IPS-18a (cell line): ENCODE data around the gene CD70.
"Not testable (repeated sequence)": the region's sequence is repeated elsewhere in the genome, so short reads cannot be mapped to it uniquely, and the experiment has no call there.

Source experiments
- H3K27ac ChIP-seq: one replicate; pipeline ENCODE4 v1.5.1; 2013; ENCODE audit warnings: low read length
- H3K27me3 ChIP-seq: one replicate; pipeline ENCODE4 v1.6.1; 2013; ENCODE audit warnings: mild to moderate bottlenecking, low read length; ENCODE audit not compliant: control insufficient read depth, insufficient read depth
- H3K36me3 ChIP-seq: one replicate; pipeline ENCODE4 v1.6.1; 2013; ENCODE audit warnings: low read depth, low read length; ENCODE audit not compliant: control insufficient read depth
- H3K4me1 ChIP-seq: one replicate; pipeline ENCODE4 v1.6.1; 2013; ENCODE audit warnings: low read depth, low read length; ENCODE audit not compliant: control insufficient read depth
- H3K4me3 ChIP-seq: one replicate; pipeline ENCODE4 v1.5.1; 2013; ENCODE audit warnings: low read length
- H3K9ac ChIP-seq: one replicate; pipeline ENCODE4 v1.6.1; 2013; ENCODE audit warnings: mild to moderate bottlenecking, low read length, moderate library complexity
- H3K9me3 ChIP-seq: one replicate; pipeline ENCODE4 v1.6.1; 2013; ENCODE audit warnings: low read depth, low read length; ENCODE audit not compliant: control insufficient read depth

Gene CD70, protein sequence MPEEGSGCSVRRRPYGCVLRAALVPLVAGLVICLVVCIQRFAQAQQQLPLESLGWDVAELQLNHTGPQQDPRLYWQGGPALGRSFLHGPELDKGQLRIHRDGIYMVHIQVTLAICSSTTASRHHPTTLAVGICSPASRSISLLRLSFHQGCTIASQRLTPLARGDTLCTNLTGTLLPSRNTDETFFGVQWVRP

DNA sequence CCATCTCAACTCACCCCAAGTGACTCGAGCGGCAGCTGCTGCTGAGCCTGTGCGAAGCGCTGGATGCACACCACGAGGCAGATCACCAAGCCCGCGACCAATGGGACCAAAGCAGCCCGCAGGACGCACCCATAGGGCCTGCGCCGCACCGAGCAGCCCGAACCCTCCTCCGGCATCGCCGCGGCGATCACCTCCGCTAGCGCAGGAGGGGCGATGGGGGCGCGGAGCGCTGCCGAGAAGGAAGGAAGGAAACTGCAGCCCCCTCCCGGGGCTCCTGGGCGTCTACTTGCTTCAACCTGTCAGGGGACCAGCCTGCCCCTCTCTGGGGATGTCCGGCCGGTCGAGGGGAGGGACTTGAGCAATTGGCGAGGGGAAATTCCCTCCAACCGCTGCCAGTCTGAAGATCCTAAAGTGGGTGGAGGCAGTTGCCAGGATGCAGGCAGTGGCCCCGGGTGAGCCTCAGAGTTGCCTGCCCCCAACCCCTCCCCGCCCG, at the start of gene CD70:
Gene CD70 (minus strand): TSS at position 324 of the 493 bp plus-strand sequence. CDS start 148 bp downstream, at position 176.
- H3K36me3 ChIP-seq, result no peaks in the 10 kb centered on the region
- H3K27ac ChIP-seq, result no peak within 1 kb of the TSS
- peaks cover 77% of the 10 kb centered on the region for H3K27me3 ChIP-seq
- H3K4me1 ChIP-seq, result peaks cover 19% of the 10 kb centered on the region
- peak within 1 kb of the TSS; percentile 15 for H3K9ac ChIP-seq
- no peaks in the 10 kb centered on the region for H3K9me3 ChIP-seq
- H3K4me3 ChIP-seq, result peak within 1 kb of the TSS; percentile 59

DNA sequence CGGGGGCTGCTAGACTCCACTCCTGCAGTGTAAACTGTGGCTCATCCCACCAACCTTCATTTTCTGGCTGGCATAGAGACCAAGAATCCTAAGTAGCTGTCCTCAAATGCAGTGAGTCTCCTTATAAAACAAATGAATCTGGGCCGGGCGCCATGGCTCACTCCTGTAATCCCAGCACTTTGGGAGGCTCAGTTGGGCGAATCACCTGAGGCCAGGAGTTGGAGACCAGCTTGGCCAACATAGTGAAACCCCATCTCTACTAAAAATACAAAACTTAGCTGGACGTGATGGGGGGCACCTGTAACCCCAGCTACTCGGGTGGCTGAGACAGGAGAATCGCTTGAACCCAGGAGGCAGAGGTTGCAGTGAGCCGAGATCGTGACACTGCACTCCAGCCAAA, 49.4 kb upstream of the CD70 start:
- H3K36me3 ChIP-seq, H3K4me3 ChIP-seq, H3K9ac ChIP-seq, H3K9me3 ChIP-seq, H3K27ac ChIP-seq, H3K27me3 ChIP-seq, H3K4me1 ChIP-seq: not testable (repeated sequence)

DNA sequence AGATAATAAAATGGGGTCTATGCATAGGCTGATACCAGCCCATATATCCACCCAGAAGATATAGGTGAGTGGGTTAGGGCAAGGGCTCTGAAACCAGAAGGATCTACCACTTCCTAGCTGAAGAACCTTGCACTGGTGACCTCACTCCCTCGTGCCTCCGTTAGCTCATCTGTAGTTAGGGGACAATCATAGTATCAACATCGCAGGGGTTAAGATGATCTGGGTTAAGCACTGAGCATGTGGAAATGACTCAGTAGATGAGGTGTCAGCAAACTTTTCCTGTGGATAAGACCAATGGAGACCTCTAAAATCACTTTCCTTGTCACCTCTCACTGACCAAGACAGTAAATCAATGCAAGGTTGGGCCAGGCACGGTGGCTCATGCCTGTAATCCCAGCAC, 48.5 kb upstream of the CD70 start:
- Histone ChIP-seq H3K36me3 (no peaks in the 10 kb centered on the region), H3K4me1 (no peaks in the 10 kb centered on the region), H3K9me3 (no peaks in the 10 kb centered on the region), H3K27ac (no peak overlapping the region), H3K4me3 (no peak overlapping the region), H3K9ac (no peak overlapping the region), H3K27me3 (no peaks in the 10 kb centered on the region)

DNA sequence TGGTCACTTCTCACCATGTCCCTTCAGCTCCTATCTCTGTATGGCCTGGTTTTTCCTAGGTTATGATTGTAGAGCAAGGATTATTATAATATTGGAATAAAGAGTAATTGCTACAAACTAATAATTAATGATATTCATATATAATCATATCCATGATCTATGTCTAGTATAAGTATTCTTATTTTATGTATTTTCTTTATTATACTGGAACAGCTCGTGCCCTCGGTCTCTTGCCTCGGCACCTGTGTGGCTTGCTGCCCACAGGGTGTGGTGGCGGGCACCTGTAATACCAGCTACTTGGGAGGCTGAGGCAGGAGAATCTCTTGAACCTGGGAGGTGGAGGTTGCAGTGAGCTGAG, 42.5 kb upstream of the CD70 start:
- H3K9ac ChIP-seq, H3K4me1 ChIP-seq, H3K9me3 ChIP-seq, H3K27ac ChIP-seq, H3K36me3 ChIP-seq, H3K27me3 ChIP-seq, H3K4me3 ChIP-seq: not testable (repeated sequence)

DNA sequence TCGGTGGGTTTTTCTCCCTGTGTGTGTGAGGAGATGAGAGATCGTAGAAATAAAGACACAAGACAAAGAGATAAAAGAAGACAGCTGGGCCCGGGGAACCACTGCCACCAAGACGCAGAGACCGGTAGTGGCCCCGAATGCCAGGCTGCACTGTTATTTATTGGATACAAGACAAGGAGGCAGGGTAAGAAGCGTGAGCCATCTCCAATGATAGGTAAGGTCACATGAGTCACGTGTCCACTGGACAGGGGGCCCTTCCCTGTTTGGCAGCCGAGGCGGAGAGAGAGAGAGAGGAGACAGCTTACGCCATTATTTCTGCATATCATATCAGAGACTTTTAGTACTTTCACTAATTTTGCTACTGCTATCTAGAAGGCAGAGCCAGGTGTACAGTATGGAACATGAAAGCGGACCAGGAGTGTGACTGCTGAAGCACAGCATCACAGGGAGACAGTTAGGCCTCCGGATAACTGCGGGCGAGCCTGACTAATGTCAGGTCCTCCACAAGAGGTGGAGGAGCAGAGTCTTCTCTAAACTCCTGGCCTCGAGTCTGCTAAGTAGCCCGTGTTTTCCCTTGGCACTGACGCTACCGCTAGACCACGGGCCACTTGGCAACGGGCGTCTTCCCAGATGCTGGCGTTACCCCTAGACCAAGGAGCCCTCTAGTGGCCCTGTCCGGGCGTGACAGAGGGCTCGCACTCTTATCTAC, 42.0 kb upstream of the CD70 start:
- not testable (repeated sequence) for H3K9me3 ChIP-seq, H3K36me3 ChIP-seq, H3K27me3 ChIP-seq, H3K4me1 ChIP-seq, H3K27ac ChIP-seq, H3K4me3 ChIP-seq, H3K9ac ChIP-seq

DNA sequence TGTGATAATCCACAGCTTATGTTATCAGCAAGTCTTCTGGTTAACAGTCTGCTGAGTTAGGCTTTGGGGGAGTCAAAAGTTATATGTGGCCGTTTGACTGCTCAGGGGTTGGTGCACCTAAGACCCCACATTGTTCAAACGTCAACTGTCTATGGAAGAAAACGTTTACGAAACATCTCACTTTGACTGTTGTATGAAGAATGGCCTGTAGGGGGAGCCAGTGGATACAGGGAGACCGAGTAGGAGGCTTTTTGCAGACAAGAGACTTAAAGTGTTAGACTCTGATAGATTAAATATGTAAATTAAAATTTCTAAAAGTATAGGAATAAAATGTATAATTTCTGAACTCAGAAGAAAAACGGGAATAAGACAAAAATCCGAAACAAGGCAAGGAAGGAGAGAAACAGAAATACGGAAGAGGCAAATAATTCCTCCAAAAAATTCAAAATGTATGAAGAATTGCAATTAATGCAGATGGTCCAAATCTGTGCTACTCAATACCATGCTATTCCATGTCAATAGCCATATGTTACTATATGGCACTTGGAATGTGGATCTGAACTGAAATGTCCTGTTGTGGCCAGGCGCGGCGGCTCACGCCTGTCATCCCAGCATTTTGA, 41.2 kb upstream of the CD70 start:
- no peak overlapping the region for H3K27ac ChIP-seq
- no peaks in the 10 kb centered on the region for H3K4me1 ChIP-seq
- H3K36me3 ChIP-seq, result no peaks in the 10 kb centered on the region
- no peak overlapping the region for H3K9ac ChIP-seq
- H3K9me3 ChIP-seq, result no peaks in the 10 kb centered on the region
- no peak overlapping the region for H3K4me3 ChIP-seq
- H3K27me3 ChIP-seq, result peaks cover 7% of the 10 kb centered on the region

DNA sequence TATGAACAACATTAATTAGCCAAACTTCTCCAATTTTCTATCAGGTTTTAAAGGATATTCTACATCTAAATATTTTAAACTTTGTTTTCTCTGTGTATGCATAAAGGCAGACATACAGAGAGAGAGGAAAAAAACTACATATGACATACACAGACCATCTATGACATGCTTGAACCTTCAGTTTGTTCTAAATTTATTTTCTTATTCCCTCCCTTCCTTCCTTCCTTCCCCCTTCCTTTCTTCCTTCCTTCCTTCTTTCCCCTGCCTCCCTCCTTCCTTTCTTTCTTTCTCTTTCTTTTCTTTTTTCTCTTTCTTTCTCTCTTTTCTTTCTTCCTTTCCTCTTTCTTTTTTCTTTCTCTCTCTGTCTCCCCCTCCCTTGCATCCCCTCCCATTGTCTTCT, 35.8 kb upstream of the CD70 start:
- no peaks in the 10 kb centered on the region for H3K27me3 ChIP-seq
- H3K9me3 ChIP-seq, result peaks cover 10% of the 10 kb centered on the region

DNA sequence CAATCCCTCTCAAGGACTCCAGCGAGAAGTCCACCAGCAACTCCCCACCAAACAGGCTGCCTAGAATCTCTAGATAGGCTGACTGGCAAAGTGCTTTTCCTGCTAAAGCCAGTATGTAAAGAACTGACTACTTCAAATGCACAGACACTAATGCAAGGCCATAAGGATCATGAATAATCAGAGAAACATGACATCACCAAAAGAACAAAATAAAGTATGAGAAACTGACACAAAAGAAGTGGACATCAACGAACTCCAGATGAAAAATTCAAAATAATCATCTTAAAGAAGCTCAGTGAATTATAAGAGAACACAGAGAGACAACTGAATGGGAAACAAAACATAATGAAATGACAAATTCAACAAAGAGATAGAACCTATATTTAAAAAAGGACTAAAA, 26.4 kb upstream of the CD70 start:
- Histone ChIP-seq H3K4me3 (no peak overlapping the region), H3K4me1 (no peaks in the 10 kb centered on the region), H3K9ac (no peak overlapping the region), H3K9me3 (no peaks in the 10 kb centered on the region), H3K27me3 (no peaks in the 10 kb centered on the region), H3K36me3 (no peaks in the 10 kb centered on the region), H3K27ac (no peak overlapping the region)

More for the DNA sequence above, 35.8 kb upstream of the CD70 start:
- no peak overlapping the region for H3K4me3 ChIP-seq
- no peaks in the 10 kb centered on the region for H3K36me3 ChIP-seq
- no peaks in the 10 kb centered on the region for H3K4me1 ChIP-seq
- no peak overlapping the region for H3K27ac ChIP-seq
- H3K9ac ChIP-seq, result no peak overlapping the region

DNA sequence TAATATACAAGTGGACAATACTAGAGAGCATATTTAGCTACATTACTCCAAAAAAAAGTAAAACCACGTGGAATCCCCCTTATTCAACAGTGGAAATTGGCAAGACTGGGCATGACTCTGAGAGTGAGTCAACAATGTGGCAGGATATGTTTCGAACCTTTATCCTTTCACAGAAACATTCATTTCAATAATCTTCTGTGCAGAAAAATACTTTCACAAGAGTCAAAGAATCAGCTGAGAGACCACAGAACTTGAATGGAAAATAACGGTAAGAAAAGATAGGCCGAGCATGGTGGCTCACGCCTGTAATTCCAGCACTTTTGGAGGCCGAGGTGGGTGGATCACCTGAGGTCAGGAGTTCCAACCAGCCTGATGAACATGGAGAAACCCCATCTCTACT, 25.1 kb upstream of the CD70 start:
- no peak overlapping the region for H3K4me3 ChIP-seq
- no peaks in the 10 kb centered on the region for H3K36me3 ChIP-seq
- H3K9me3 ChIP-seq, result no peaks in the 10 kb centered on the region
- H3K4me1 ChIP-seq, result no peaks in the 10 kb centered on the region
- no peaks in the 10 kb centered on the region for H3K27me3 ChIP-seq
- no peak overlapping the region for H3K27ac ChIP-seq
- H3K9ac ChIP-seq, result no peak overlapping the region

DNA sequence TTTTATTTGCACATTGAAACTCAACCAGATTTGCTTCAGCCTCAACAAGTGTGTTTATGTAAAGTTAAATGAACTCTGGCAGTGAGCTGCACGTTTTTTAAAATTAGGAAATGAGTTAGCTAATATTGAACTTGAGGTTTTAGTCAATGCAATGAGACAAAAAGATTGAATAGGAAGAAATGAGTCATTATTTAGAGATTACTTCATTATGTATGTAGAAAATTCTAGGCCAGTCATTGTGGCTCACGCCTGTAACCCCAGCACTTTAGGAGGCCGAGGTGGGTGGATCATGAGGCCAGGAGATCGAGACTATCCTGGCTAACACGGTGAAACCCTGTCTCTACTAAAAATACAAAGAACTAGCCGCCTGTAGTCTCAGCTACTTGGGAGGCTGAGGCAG, 22.8 kb upstream of the CD70 start:
- no peaks in the 10 kb centered on the region for H3K4me1 ChIP-seq
- no peaks in the 10 kb centered on the region for H3K27me3 ChIP-seq
- H3K36me3 ChIP-seq, result no peaks in the 10 kb centered on the region
- no peak overlapping the region for H3K9ac ChIP-seq
- H3K27ac ChIP-seq, result no peak overlapping the region
- no peak overlapping the region for H3K4me3 ChIP-seq
- no peaks in the 10 kb centered on the region for H3K9me3 ChIP-seq

DNA sequence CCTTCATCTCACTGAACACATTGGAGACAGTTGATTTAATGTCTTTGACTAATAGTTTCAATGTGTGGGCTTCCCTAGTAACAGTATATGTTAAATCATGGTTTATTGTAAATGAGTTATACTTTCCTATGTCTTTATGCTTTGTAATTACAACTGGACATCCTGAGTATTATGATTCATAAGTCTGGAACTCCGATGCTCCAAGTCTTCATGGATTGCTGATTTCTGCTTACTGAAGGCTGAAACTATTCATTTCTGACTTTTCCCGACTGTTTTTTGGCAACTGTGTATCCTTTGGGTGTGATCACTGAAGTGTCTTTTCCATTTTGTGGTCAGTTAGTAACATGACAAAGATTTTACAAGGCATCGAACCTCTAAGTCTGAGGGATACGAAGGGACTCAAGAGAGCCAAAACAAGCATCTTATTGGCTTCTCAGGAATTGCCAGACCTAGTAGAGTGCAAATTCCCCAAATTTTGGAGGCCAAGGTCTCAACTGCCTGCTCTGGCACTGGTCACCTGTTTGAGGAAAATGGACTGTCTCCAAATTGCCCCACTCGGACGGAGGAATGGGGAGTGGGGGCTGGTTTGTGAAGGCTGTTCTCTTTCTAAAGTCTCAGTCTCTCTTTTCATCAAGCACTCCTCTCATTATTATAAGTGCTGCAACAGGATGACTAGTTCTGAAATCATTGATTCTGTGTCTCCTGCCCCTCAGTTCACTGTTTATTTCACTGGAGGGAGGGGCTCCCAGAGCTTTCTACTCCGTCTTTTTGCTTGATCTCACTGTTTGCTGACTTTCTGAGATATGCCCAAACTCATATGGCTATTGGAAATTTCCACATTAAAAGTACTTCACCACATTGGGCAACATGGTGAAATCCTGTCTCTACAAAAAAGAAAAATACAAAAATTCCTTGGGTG, 20.2 kb upstream of the CD70 start:
- Histone ChIP-seq H3K4me1 (no peaks in the 10 kb centered on the region), H3K27ac (no peak overlapping the region), H3K36me3 (no peaks in the 10 kb centered on the region), H3K9ac (no peak overlapping the region), H3K9me3 (no peaks in the 10 kb centered on the region), H3K4me3 (no peak overlapping the region), H3K27me3 (no peaks in the 10 kb centered on the region)
